K562 (cell line): ENCODE data around the gene UNC5C. TPM values are rescaled to one million over a fixed set of nuclear protein-coding genes. Genes with fewer than 3 reads are reported as not detected.

Source experiments
- ATAC-seq: fragments of 200-7000 bp; cut with Tn5 transposase; 3 replicates; pipeline ENCODE4 v1.9.1; 2020; ENCODE audit warnings: moderate library complexity
- BruUV-seq: library from RNA; stranded (reverse); fragments of 400-500 nt; replicated peaks from 2 replicates; lab custom pipeline; 2021; lab: Mats Ljungman, UMichigan
- CTCF ChIA-PET: fragments of 300-600 bp; formaldehyde crosslinking; extraction: SDS; loops from one replicate; lab custom pipeline; 2021; ENCODE audit warnings: low intra/inter-chr PET ratio; lab: Yijun Ruan, JAX
- POLR2A ChIA-PET: fragments of 300-600, 350-650 bp; sonication (Branson Sonifier 250); formaldehyde crosslinking; extraction: SDS; loops from one replicate; lab custom pipeline; 2021; ENCODE audit warnings: antibody characterized with exemption, inconsistent platforms; lab: Yijun Ruan, JAX
- DNase-seq, 4 experiments: peaks; one replicate each; pipeline versions ENCODE4 v3.0.0 to v3.0.0-alpha.2; 2011 to 2018; ENCODE audit warnings: low spot score in 3 of 4, mixed read lengths in 3 of 4; ENCODE audit errors: extremely low read depth in 1 of 4
- FAIRE-seq: peaks from 2 replicates; lab custom pipeline; 2011; peaks lifted over from hg19 to GRCh38; lab: Jason Lieb, UNC
- H2AFZ ChIP-seq: 2 replicates; pipeline ENCODE4 v1.6.0; 2011; ENCODE audit warnings: low read depth, low read length, control low read depth, inconsistent platforms
- H3K27ac ChIP-seq: fragments of 200-600 bp; 3 replicates; pipeline ENCODE4 v1.8.0; 2011; ENCODE audit warnings: low read depth, mild to moderate bottlenecking, control low read depth, inconsistent platforms, low read length, moderate library complexity, mixed read lengths; ENCODE audit errors: extremely low read depth
- H3K27me3 ChIP-seq, 2 experiments: fragments of 300-600 bp in 1 of 2; 2 replicates in 1 of 2; 3 replicates in 1 of 2; pipeline versions ENCODE4 v1.6.0 to v1.8.0; 2011; ENCODE audit warnings: inconsistent platforms in 2 of 2, low read length in 2 of 2, mild to moderate bottlenecking in 1 of 2, mixed read lengths in 1 of 2, moderate library complexity in 1 of 2; ENCODE audit not compliant: control insufficient read depth in 2 of 2, insufficient read depth in 2 of 2
- H3K36me3 ChIP-seq: fragments of 300-600 bp; 3 replicates; pipeline ENCODE4 v1.8.0; 2011; ENCODE audit warnings: mild to moderate bottlenecking, low read length, inconsistent platforms; ENCODE audit not compliant: control insufficient read depth, insufficient read depth
- H3K4me1 ChIP-seq, 2 experiments: fragments of 200-600 bp in 1 of 2; replicated peaks in 1 of 2; 2 replicates in 1 of 2; 3 replicates in 1 of 2; pipeline versions ENCODE4 v1.5.1 to v1.8.0; 2011; ENCODE audit warnings: inconsistent platforms in 2 of 2, low read length in 2 of 2, mild to moderate bottlenecking in 1 of 2, mixed read lengths in 1 of 2, moderate library complexity in 1 of 2; ENCODE audit not compliant: control insufficient read depth in 2 of 2, insufficient read depth in 2 of 2
- H3K4me2 ChIP-seq: 2 replicates; pipeline ENCODE4 v1.6.1; 2011; ENCODE audit warnings: low read length, control low read depth, inconsistent platforms, mixed read lengths; ENCODE audit not compliant: insufficient read depth
- H3K4me3 ChIP-seq: fragments of 200-600 bp; sonication (generic), shearing (Covaris generic); 2 replicates; pipeline ENCODE4 v1.5.1; 2016; ENCODE audit warnings: control low read depth, inconsistent platforms
- H3K79me2 ChIP-seq: fragments of 200-600 bp; 3 replicates; pipeline ENCODE4 v1.8.0; 2011; ENCODE audit warnings: low read length, inconsistent platforms; ENCODE audit not compliant: control insufficient read depth, insufficient read depth
- H3K9ac ChIP-seq, 2 experiments: 2 replicates each; pipeline versions ENCODE4 v1.6.0 to v1.6.1; 2011; ENCODE audit warnings: low read depth in 2 of 2, low read length in 2 of 2, control low read depth in 1 of 2, inconsistent platforms in 1 of 2, mild to moderate bottlenecking in 1 of 2, mixed read lengths in 1 of 2; ENCODE audit not compliant: insufficient read depth in 1 of 2
- H3K9me1 ChIP-seq: one replicate; pipeline ENCODE4 v1.6.0; 2011; ENCODE audit warnings: inconsistent platforms, mild to moderate bottlenecking, low read length, moderate library complexity; ENCODE audit not compliant: control insufficient read depth, insufficient read depth
- H3K9me3 ChIP-seq: replicated peaks from 2 replicates; pipeline ENCODE4 v1.5.1; 2011; ENCODE audit warnings: low read depth, low read length, inconsistent platforms; ENCODE audit not compliant: control insufficient read depth, insufficient read depth
- H4K20me1 ChIP-seq: replicated peaks from 2 replicates; pipeline ENCODE4 v1.6.1; 2011; ENCODE audit warnings: low read length, inconsistent platforms, mixed read lengths; ENCODE audit not compliant: control insufficient read depth, insufficient read depth
- CBFA2T2 ChIP-seq: fragments of 450-650 bp; conservative IDR thresholded peaks from 2 replicates; pipeline ENCODE4 v1.6.1; 2017; ENCODE audit warnings: mild to moderate bottlenecking
- GABPB2 ChIP-seq: fragments of 250-450 bp; sonication (Bioruptor Pico); conservative IDR thresholded peaks from 2 replicates; pipeline ENCODE4 v1.5.1; 2021; ENCODE audit warnings: mild to moderate bottlenecking
- HMBOX1 ChIP-seq: sonication (generic); IDR thresholded peaks from 2 replicates; pipeline ENCODE4 v1.6.1; 2016
- HMG20B ChIP-seq: fragments of 250-450 bp; sonication (Bioruptor Pico); IDR thresholded peaks from 2 replicates; pipeline ENCODE4 v1.5.0; 2021; ENCODE audit warnings: mild to moderate bottlenecking
- POLR3G ChIP-seq: IDR thresholded peaks from 2 replicates; pipeline ENCODE4 v1.6.1; 2011; ENCODE audit not compliant: insufficient read length, insufficient replicate concordance; ENCODE audit errors: extremely low read depth
- RAD51 ChIP-seq: fragments of 450-650 bp; IDR thresholded peaks from 2 replicates; pipeline ENCODE4 v1.7.1; 2016; ENCODE audit warnings: low read depth, mild to moderate bottlenecking, borderline replicate concordance
- TAF7 ChIP-seq: fragments of 450-650 bp; IDR thresholded peaks from 2 replicates; pipeline ENCODE4 v1.6.1; 2016; ENCODE audit warnings: missing genetic modification characterization, missing compliant biosample characterization
- YBX1 ChIP-seq: fragments of 450-650 bp; IDR thresholded peaks from 2 replicates; pipeline ENCODE4 v1.7.1; 2016; ENCODE audit warnings: mild to moderate bottlenecking
- ZNF239 ChIP-seq: fragments of 250-450 bp; sonication (Bioruptor Pico); IDR thresholded peaks from 2 replicates; pipeline ENCODE4 v1.4.0; 2020; ENCODE audit warnings: mild to moderate bottlenecking
- ZNF449 ChIP-seq: fragments of 250-450 bp; sonication (Bioruptor Pico); IDR thresholded peaks from 2 replicates; pipeline ENCODE4 v1.8.0; 2022; ENCODE audit warnings: moderate library complexity, mild to moderate bottlenecking, inconsistent platforms
- ZNF655 ChIP-seq: fragments of 250-450 bp; sonication (Bioruptor Pico); IDR thresholded peaks from 2 replicates; pipeline ENCODE4 v1.5.0; 2021
- WGBS: fragments of 100-300 bp; shearing (Covaris generic); methylation state at CpG from one replicate; pipeline ENCODE4 v1.1.6; 2016; ENCODE audit warnings: low coverage, mixed read lengths; ENCODE audit not compliant: insufficient coverage; ENCODE audit errors: missing lambda C conversion rate; 5-methylcytosine and 5-hydroxymethylcytosine counted together
- in situ Hi-C: fragments of 300-500 bp; cut with MboI; formaldehyde crosslinking; loops from 4 replicates; pipeline ENCODE4 v1.15.0; 2018; ENCODE audit warnings: inconsistent platforms, mixed read lengths
- intact Hi-C: fragments of 100-400 bp; cut with micrococcal nuclease; formaldehyde crosslinking; loops from 2 replicates; pipeline ENCODE4 v1.14.2; 2022
- polyA plus RNA-seq, 8 experiments: library from polyadenylated mRNA; depleted of rRNA in 4 of 8; stranded (reverse) in 5 of 8; unstranded in 3 of 8; fragments of >200 nt; fragmentation: Nextera tagmentation in 2 of 8; fragmentation: Illumina TruSeq in 1 of 8; extraction: Ambion mirVana in 2 of 8; extraction: Trizol in 1 of 8; gene quantifications; 2 replicates each; pipeline versions ENCODE4 v1.2.1 to v1.2.3, GENCODE V29; 2011 to 2014; ENCODE audit warnings: inconsistent platforms in 1 of 8, missing spikeins in 1 of 8
- total RNA-seq, 7 experiments: library from RNA; depleted of rRNA in 6 of 7; stranded (reverse); fragments of >200 nt in 6 of 7; fragmentation: Illumina TruSeq in 2 of 7; extraction: Trizol in 2 of 7; gene quantifications; 2 replicates each; pipeline versions ENCODE4 v1.2.1 to v1.2.3, GENCODE V29; 2011 to 2021; ENCODE audit warnings: low replicate concordance in 1 of 7
- TF ChIP-seq, protein P1 (sequence below): fragments of 150-350 bp; IDR thresholded peaks from 2 replicates; pipeline ENCODE4 v1.6.1; 2014; ENCODE audit warnings: low read depth, mild to moderate bottlenecking, low read length, borderline replicate concordance
- TF ChIP-seq, protein P2 (sequence below): fragments of 250-450 bp; sonication (Bioruptor Pico); IDR thresholded peaks from 2 replicates; pipeline ENCODE4 v1.8.0; 2021; ENCODE audit warnings: moderate library complexity, mild to moderate bottlenecking, inconsistent platforms

Gene UNC5C
- total and polyA plus RNA-seq, 9 of the 15 experiments (the other 6 are each of a cell fraction or from before 2014, with no cell fraction given): under 0.01 to 0.10 (median 0.03) TPM; not detected in 1

GRCh38 chr4:95552942-95553550 lies 4.3 kb upstream of the UNC5C start:
- ATAC-seq (no peak), FAIRE-seq (no peak), DNase-seq (no peak)
- in situ Hi-C loops (no loop called here), intact Hi-C loops (no loop called here)
- Histone ChIP-seq H3K4me2 (no peak overlapping the region), H3K27me3 (peaks cover 4 to 16% of the 10 kb centered on the region in 2 experiments; a peak in 4 of 5 replicates), H3K9me1 (no peaks in the 10 kb centered on the region), H4K20me1 (no peaks in the 10 kb centered on the region), H2AFZ (no peak overlapping the region), H3K4me1 (peaks cover 0 to 12% of the 10 kb centered on the region in 2 experiments; a peak in 2 of 5 replicates), H3K9me3 (no peaks in the 10 kb centered on the region), H3K36me3 (no peaks in the 10 kb centered on the region), H3K4me3 (no peak overlapping the region), H3K79me2 (no peaks in the 10 kb centered on the region), H3K9ac (no peak overlapping the region), H3K27ac (no peak overlapping the region)
- BruUV-seq: no TSS peak
- WGBS: 4% methylated on average over 4 of the region's 4 CpGs
- ChIA-PET POLR2A (no interaction called here), CTCF (no interaction called here)
- TF ChIP-seq YBX1 (no peak), ZNF655 (no peak), ZNF239 (CRISPR knock-in tag) (no peak), ZNF449 (no peak), GABPB2 (CRISPR knock-in tag) (no peak), TAF7 (no peak), CBFA2T2 (no peak), POLR3G (no peak), RAD51 (no peak), HMBOX1 (no peak), HMG20B (no peak)
- TF ChIP-seq, protein P1, sequence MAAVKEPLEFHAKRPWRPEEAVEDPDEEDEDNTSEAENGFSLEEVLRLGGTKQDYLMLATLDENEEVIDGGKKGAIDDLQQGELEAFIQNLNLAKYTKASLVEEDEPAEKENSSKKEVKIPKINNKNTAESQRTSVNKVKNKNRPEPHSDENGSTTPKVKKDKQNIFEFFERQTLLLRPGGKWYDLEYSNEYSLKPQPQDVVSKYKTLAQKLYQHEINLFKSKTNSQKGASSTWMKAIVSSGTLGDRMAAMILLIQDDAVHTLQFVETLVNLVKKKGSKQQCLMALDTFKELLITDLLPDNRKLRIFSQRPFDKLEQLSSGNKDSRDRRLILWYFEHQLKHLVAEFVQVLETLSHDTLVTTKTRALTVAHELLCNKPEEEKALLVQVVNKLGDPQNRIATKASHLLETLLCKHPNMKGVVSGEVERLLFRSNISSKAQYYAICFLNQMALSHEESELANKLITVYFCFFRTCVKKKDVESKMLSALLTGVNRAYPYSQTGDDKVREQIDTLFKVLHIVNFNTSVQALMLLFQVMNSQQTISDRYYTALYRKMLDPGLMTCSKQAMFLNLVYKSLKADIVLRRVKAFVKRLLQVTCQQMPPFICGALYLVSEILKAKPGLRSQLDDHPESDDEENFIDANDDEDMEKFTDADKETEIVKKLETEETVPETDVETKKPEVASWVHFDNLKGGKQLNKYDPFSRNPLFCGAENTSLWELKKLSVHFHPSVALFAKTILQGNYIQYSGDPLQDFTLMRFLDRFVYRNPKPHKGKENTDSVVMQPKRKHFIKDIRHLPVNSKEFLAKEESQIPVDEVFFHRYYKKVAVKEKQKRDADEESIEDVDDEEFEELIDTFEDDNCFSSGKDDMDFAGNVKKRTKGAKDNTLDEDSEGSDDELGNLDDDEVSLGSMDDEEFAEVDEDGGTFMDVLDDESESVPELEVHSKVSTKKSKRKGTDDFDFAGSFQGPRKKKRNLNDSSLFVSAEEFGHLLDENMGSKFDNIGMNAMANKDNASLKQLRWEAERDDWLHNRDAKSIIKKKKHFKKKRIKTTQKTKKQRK: no peak
- TF ChIP-seq, protein P2, sequence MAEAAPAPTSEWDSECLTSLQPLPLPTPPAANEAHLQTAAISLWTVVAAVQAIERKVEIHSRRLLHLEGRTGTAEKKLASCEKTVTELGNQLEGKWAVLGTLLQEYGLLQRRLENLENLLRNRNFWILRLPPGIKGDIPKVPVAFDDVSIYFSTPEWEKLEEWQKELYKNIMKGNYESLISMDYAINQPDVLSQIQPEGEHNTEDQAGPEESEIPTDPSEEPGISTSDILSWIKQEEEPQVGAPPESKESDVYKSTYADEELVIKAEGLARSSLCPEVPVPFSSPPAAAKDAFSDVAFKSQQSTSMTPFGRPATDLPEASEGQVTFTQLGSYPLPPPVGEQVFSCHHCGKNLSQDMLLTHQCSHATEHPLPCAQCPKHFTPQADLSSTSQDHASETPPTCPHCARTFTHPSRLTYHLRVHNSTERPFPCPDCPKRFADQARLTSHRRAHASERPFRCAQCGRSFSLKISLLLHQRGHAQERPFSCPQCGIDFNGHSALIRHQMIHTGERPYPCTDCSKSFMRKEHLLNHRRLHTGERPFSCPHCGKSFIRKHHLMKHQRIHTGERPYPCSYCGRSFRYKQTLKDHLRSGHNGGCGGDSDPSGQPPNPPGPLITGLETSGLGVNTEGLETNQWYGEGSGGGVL (CRISPR knock-in tag): no peak
